ENCODE data around the gene OIP5.
"Not testable (repeated sequence)": the region's sequence is repeated elsewhere in the genome, so short reads cannot be mapped to it uniquely, and the experiment has no call there.

DNA sequence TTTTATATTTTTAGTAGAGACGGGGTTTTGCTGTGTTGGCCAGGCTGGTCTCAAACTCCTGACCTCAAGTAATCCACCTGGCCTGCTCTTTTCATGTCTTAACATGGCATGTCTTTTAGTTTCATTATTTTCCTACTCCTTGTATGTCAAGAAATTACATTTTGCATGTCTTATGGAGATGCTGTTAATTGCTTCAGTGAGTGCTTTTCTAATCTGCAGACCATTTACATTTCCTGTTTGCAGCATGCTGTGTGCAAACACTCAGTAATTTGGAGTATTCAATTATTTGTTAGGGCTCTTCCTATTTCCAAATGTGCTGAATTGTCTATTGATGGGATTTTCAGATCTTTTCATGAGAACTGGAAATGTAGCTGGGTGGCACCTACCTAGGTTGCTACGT, 31.3 kb downstream of the OIP5 start:
- TF ChIP-seq, protein P1, sequence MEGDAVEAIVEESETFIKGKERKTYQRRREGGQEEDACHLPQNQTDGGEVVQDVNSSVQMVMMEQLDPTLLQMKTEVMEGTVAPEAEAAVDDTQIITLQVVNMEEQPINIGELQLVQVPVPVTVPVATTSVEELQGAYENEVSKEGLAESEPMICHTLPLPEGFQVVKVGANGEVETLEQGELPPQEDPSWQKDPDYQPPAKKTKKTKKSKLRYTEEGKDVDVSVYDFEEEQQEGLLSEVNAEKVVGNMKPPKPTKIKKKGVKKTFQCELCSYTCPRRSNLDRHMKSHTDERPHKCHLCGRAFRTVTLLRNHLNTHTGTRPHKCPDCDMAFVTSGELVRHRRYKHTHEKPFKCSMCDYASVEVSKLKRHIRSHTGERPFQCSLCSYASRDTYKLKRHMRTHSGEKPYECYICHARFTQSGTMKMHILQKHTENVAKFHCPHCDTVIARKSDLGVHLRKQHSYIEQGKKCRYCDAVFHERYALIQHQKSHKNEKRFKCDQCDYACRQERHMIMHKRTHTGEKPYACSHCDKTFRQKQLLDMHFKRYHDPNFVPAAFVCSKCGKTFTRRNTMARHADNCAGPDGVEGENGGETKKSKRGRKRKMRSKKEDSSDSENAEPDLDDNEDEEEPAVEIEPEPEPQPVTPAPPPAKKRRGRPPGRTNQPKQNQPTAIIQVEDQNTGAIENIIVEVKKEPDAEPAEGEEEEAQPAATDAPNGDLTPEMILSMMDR (conservative IDR thresholded peaks at IDR 0.05; ENCODE audit: low read depth, low read length): not testable (repeated sequence)
- not testable (repeated sequence) for TF ChIP-seq EZH2 (IDR thresholded peaks at IDR 0.05; ENCODE audit: low read length, unreplicated experiment); EZH2phosphoT487 (IDR thresholded peaks at IDR 0.05; ENCODE audit: borderline replicate concordance, low read length)

All from PC-3 (cell line).